ENCODE data around the gene ZCCHC7. TPM values are rescaled to one million over a fixed set of nuclear protein-coding genes. Genes with fewer than 3 reads are reported as not detected.
"Not testable (repeated sequence)": the region's sequence is repeated elsewhere in the genome, so short reads cannot be mapped to it uniquely, and the experiment has no call there.

ZCCHC7 gene
- total and polyA plus RNA-seq, 9 of the 15 experiments (the other 6 are each of a cell fraction or from before 2014, with no cell fraction given): 34.1 to 68.9 (median 48.8) TPM

GRCh38 chr9:37301854-37302172 is 181.4 kb downstream of the ZCCHC7 start (continued):
- TF ChIP-seq IRF9 (tag; IDR thresholded peaks at IDR 0.05): no peak
- peak; percentile 86 for TF ChIP-seq ADNP (tag; IDR thresholded peaks at IDR 0.05)

- H2AFZ ChIP-seq (ENCODE audit: low read depth, low read length): no peak overlapping the region
- no peaks in the 10 kb centered on the region for H3K9me1 ChIP-seq (ENCODE audit: control insufficient read depth, insufficient read depth, low read length)
- ChIA-PET POLR2A (interaction anchor here (1.0 to 1.1 kb wide), 2 partner anchors 9 to 164 kb away, joined by 3 read pairs; no protein-coding TSS in a partner anchor), CTCF (ENCODE audit: low intra/inter-chr PET ratio) (no interaction called here)
- no peaks in the 10 kb centered on the region for H3K27me3 ChIP-seq (ENCODE audit: control insufficient read depth in 2 of 2, insufficient read depth in 2 of 2, low read length in 2 of 2)
- H3K36me3 ChIP-seq (ENCODE audit: control insufficient read depth, insufficient read depth, low read length): peaks cover 35% of the 10 kb centered on the region; the same call in 2 of the 3 replicates
- intact Hi-C loops (cut with micrococcal nuclease) (loop anchor here (10.0 kb wide), 1 partner anchor 157 kb away; no protein-coding TSS in a partner anchor), in situ Hi-C loops (cut with MboI) (no loop called here)
- no peak overlapping the region for H3K27ac ChIP-seq (ENCODE audit: extremely low read depth, low read depth, low read length)
- no peak overlapping the region for H3K4me2 ChIP-seq (ENCODE audit: insufficient read depth, low read length)
- no peak overlapping the region for H3K4me3 ChIP-seq
- no peaks in the 10 kb centered on the region for H3K9me3 ChIP-seq (replicated peaks; ENCODE audit: control insufficient read depth, insufficient read depth, low read depth, low read length)
- H3K9ac ChIP-seq (ENCODE audit: insufficient read depth in 1 of 2, low read depth in 2 of 2, low read length in 2 of 2): no peak overlapping the region
- DNase-seq (ENCODE audit: extremely low read depth in 1 of 4, low spot score in 3 of 4): no peak
- FAIRE-seq: no peak
- H3K79me2 ChIP-seq (ENCODE audit: control insufficient read depth, insufficient read depth, low read length): peaks cover 53% of the 10 kb centered on the region
- 86% methylated on average over 3 of the region's 3 CpGs for WGBS (ENCODE audit: insufficient coverage, low coverage, missing lambda C conversion rate)
- H3K4me1 ChIP-seq (replicated peaks in 1 of 2; ENCODE audit: control insufficient read depth in 2 of 2, insufficient read depth in 2 of 2, low read length in 2 of 2): peaks cover 4 to 28% of the 10 kb centered on the region in 2 experiments
- H4K20me1 ChIP-seq (replicated peaks; ENCODE audit: control insufficient read depth, insufficient read depth, low read length): no peaks in the 10 kb centered on the region
- no peak for ATAC-seq
- no peak for TF ChIP-seq KLF6 (CRISPR knock-in tag; IDR thresholded peaks at IDR 0.05; ENCODE audit: borderline replicate concordance)
- no peak for TF ChIP-seq ZNF174 (CRISPR knock-in tag; IDR thresholded peaks at IDR 0.05)
- TF ChIP-seq HDAC8 (tag; IDR thresholded peaks at IDR 0.05): no peak
- no peak for TF ChIP-seq ZNF511 (CRISPR knock-in tag; IDR thresholded peaks at IDR 0.05)
- TF ChIP-seq CBX3 (IDR thresholded peaks at IDR 0.05; ENCODE audit: borderline replicate concordance in 1 of 2, low read length in 2 of 2): no peak
- no peak for TF ChIP-seq GABPB1 (CRISPR knock-in tag; IDR thresholded peaks at IDR 0.05)
- no peak for TF ChIP-seq SNRNP70 (optimal IDR thresholded peaks at IDR 0.05; ENCODE audit: low read depth, low read length)
- no peak for TF ChIP-seq ZNF699 (CRISPR knock-in tag; IDR thresholded peaks at IDR 0.05; ENCODE audit: insufficient replicate concordance)
- no peak for TF ChIP-seq ZNF384 (IDR thresholded peaks at IDR 0.05; ENCODE audit: low read depth, low read length)
- TF ChIP-seq RAD51 (IDR thresholded peaks at IDR 0.05; ENCODE audit: borderline replicate concordance, low read depth): no peak
- no peak for TF ChIP-seq BACH1 (tag; IDR thresholded peaks at IDR 0.05)
- no peak for TF ChIP-seq HDAC1 (IDR thresholded peaks at IDR 0.05)
- no peak for TF ChIP-seq ZFP36 (IDR thresholded peaks at IDR 0.05; ENCODE audit: low read depth, low read length, partially characterized antibody)
- BruUV-seq (replicated peaks): no TSS peak
Measured at GRCh38 chr9:37302277-37302676, 181.9 kb downstream of the ZCCHC7 start.

- H3K9me3 ChIP-seq (replicated peaks; ENCODE audit: control insufficient read depth, insufficient read depth, low read depth, low read length); H4K20me1 ChIP-seq (replicated peaks; ENCODE audit: control insufficient read depth, insufficient read depth, low read length); FAIRE-seq; H3K4me3 ChIP-seq; BruUV-seq (replicated peaks); POLR2A ChIA-PET; DNase-seq (ENCODE audit: extremely low read depth in 1 of 4, low spot score in 3 of 4); H3K9me1 ChIP-seq (ENCODE audit: control insufficient read depth, insufficient read depth, low read length); H2AFZ ChIP-seq (ENCODE audit: low read depth, low read length); H3K4me2 ChIP-seq (ENCODE audit: insufficient read depth, low read length); in situ Hi-C loops (cut with MboI); CTCF ChIA-PET (ENCODE audit: low intra/inter-chr PET ratio); H3K27ac ChIP-seq (ENCODE audit: extremely low read depth, low read depth, low read length); ATAC-seq; H3K9ac ChIP-seq (ENCODE audit: insufficient read depth in 1 of 2, low read depth in 2 of 2, low read length in 2 of 2); H3K27me3 ChIP-seq (ENCODE audit: control insufficient read depth in 2 of 2, insufficient read depth in 2 of 2, low read length in 2 of 2): not testable (repeated sequence)
- intact Hi-C loops (cut with micrococcal nuclease): loop anchor here (10.0 kb wide), 1 partner anchor 158 kb away; no protein-coding TSS in a partner anchor
- WGBS (ENCODE audit: insufficient coverage, low coverage, missing lambda C conversion rate): 97% methylated on average over 10 of the region's 11 CpGs
- peaks cover 44% of the 10 kb centered on the region for H3K79me2 ChIP-seq (ENCODE audit: control insufficient read depth, insufficient read depth, low read length)
- H3K36me3 ChIP-seq (ENCODE audit: control insufficient read depth, insufficient read depth, low read length): peaks cover 43% of the 10 kb centered on the region; the same call in 2 of the 3 replicates
- H3K4me1 ChIP-seq (replicated peaks in 1 of 2; ENCODE audit: control insufficient read depth in 2 of 2, insufficient read depth in 2 of 2, low read length in 2 of 2): peaks cover 4 to 22% of the 10 kb centered on the region in 2 experiments
Measured at GRCh38 chr9:37303272-37303671, 182.9 kb downstream of the ZCCHC7 start.
